Breast epithelium (tissue), 4 donors: Measurements from ENCODE around the gene GNB5. TPM values are rescaled to one million over a fixed set of nuclear protein-coding genes. Genes with fewer than 3 reads are reported as not detected.

Experiments used
- DNase-seq, 2 donors: peaks; one replicate each; pipeline ENCODE4 v3.0.0-alpha.2; 2019; ENCODE audit warnings: low spot score in 2 of 2
- H3K27ac ChIP-seq, 2 donors: fragments of 200-600 bp; sonication (generic) in 1 of 2; one replicate each; pipeline ENCODE4 v1.5.1; 2016 to 2019; ENCODE audit warnings: mild to moderate bottlenecking in 1 of 2
- H3K27me3 ChIP-seq, 2 donors: fragments of 200-600 bp; sonication (generic) in 1 of 2; one replicate each; pipeline versions ENCODE4 v1.5.1 to v1.6.0; 2017 to 2019; ENCODE audit warnings: control low read depth in 1 of 2, mild to moderate bottlenecking in 1 of 2
- H3K36me3 ChIP-seq: fragments of 200-600 bp; one replicate; pipeline ENCODE4 v1.5.1; 2019
- H3K4me1 ChIP-seq, 2 donors: fragments of 200-600 bp; sonication (generic); one replicate each; pipeline ENCODE4 v1.5.1; 2016 to 2019; ENCODE audit warnings: control low read depth in 1 of 2
- H3K4me3 ChIP-seq, 3 donors: fragments of 200-600 bp; sonication (generic); 1 replicate in 2 of 3; 2 replicates in 1 of 3; pipeline ENCODE4 v1.5.1; 2016 to 2019; ENCODE audit warnings: mild to moderate bottlenecking in 3 of 3, moderate library complexity in 2 of 3
- H3K9me3 ChIP-seq, 2 donors: fragments of 200-600 bp; sonication (generic) in 1 of 2; one replicate each; pipeline ENCODE4 v1.5.1; 2016 to 2019; ENCODE audit warnings: control low read depth in 1 of 2
- CTCF ChIP-seq, 3 donors: fragments of 450-650 bp; IDR thresholded peaks; one replicate each; pipeline ENCODE4 v1.5.1; 2016 to 2017; ENCODE audit warnings: antibody characterized with exemption in 3 of 3, mild to moderate bottlenecking in 3 of 3, moderate library complexity in 3 of 3
- POLR2A ChIP-seq: fragments of 450-650 bp; IDR thresholded peaks from one replicate; pipeline ENCODE4 v1.6.1; 2016; ENCODE audit warnings: antibody characterized with exemption, mild to moderate bottlenecking, moderate library complexity
- POLR2AphosphoS5 ChIP-seq, 3 donors: sonication (generic); formaldehyde crosslinking; IDR thresholded peaks; one replicate each; pipeline ENCODE4 v1.6.1; 2017; ENCODE audit warnings: antibody characterized with exemption in 3 of 3
- intact Hi-C: fragments of 100-400 bp; cut with DNase I; formaldehyde crosslinking; loops from one replicate; pipeline ENCODE4 v1.15.1; 2023; ENCODE audit warnings: low total_unique reads
- total RNA-seq, 3 donors: library from RNA; depleted of rRNA; stranded (reverse); fragments of >200 nt; gene quantifications; one replicate each; pipeline ENCODE4 v1.1.0, GENCODE V29; 2016

Gene GNB5
- total RNA-seq, 3 donors from 2014 or later: 18.9 to 43.9 (median 43.9) TPM

- TF ChIP-seq CTCF (IDR thresholded peaks at IDR 0.05): no peak
- TF ChIP-seq POLR2AphosphoS5 (IDR thresholded peaks at IDR 0.05): no peak
- TF ChIP-seq POLR2A: no peak
- Histone ChIP-seq H3K9me3 (no peaks in the 10 kb centered on the region), H3K4me3 (no peak overlapping the region), H3K4me1 (no peaks in the 10 kb centered on the region), H3K27me3 (no peaks in the 10 kb centered on the region), H3K36me3 (no peaks in the 10 kb centered on the region), H3K27ac (no peak overlapping the region)
- DNase-seq: no peak
- intact Hi-C loops: no loop called here
Observed at GRCh38 chr15:52234596-52235541, 43.7 kb upstream of the GNB5 start.

- TF ChIP-seq POLR2AphosphoS5 (IDR thresholded peaks at IDR 0.05): no peak
- TF ChIP-seq CTCF (IDR thresholded peaks at IDR 0.05): no peak
- no peak for TF ChIP-seq POLR2A
- no peaks in the 10 kb centered on the region for H3K36me3 ChIP-seq
- no peak for DNase-seq
- no peaks in the 10 kb centered on the region for H3K9me3 ChIP-seq
- H3K27me3 ChIP-seq: no peaks in the 10 kb centered on the region
- H3K27ac ChIP-seq: no peak overlapping the region
- intact Hi-C loops: no loop called here
- H3K4me1 ChIP-seq: no peaks in the 10 kb centered on the region
- no peak overlapping the region for H3K4me3 ChIP-seq
Observed at GRCh38 chr15:52233405-52233804, 42.2 kb upstream of the GNB5 start.

GRCh38 chr15:52232327-52232726, 41.1 kb upstream of the GNB5 start:
- no peak for DNase-seq
- Histone ChIP-seq H3K36me3 (no peaks in the 10 kb centered on the region), H3K27ac (no peak overlapping the region), H3K4me1 (no peaks in the 10 kb centered on the region), H3K27me3 (no peaks in the 10 kb centered on the region), H3K9me3 (no peaks in the 10 kb centered on the region), H3K4me3 (no peak overlapping the region)
- intact Hi-C loops: no loop called here
- TF ChIP-seq CTCF (IDR thresholded peaks at IDR 0.05) (no peak), POLR2A (no peak), POLR2AphosphoS5 (IDR thresholded peaks at IDR 0.05) (no peak)

- H3K27ac ChIP-seq: no peak overlapping the region
- no peaks in the 10 kb centered on the region for H3K36me3 ChIP-seq
- TF ChIP-seq CTCF (IDR thresholded peaks at IDR 0.05) (no peak), POLR2AphosphoS5 (IDR thresholded peaks at IDR 0.05) (no peak), POLR2A (no peak)
- no peak for DNase-seq
- H3K4me1 ChIP-seq: no peaks in the 10 kb centered on the region
- H3K27me3 ChIP-seq: no peaks in the 10 kb centered on the region
- H3K4me3 ChIP-seq: no peak overlapping the region
- H3K9me3 ChIP-seq: no peaks in the 10 kb centered on the region
- intact Hi-C loops: no loop called here
Observed at GRCh38 chr15:52230073-52230472, 38.9 kb upstream of the GNB5 start.

- Histone ChIP-seq H3K27ac (no peak overlapping the region), H3K4me3 (no peak overlapping the region), H3K36me3 (no peaks in the 10 kb centered on the region), H3K4me1 (no peaks in the 10 kb centered on the region), H3K27me3 (no peaks in the 10 kb centered on the region), H3K9me3 (no peaks in the 10 kb centered on the region)
- intact Hi-C loops: no loop called here
- no peak for TF ChIP-seq CTCF (IDR thresholded peaks at IDR 0.05)
- no peak for TF ChIP-seq POLR2AphosphoS5 (IDR thresholded peaks at IDR 0.05)
- no peak for TF ChIP-seq POLR2A
- no peak for DNase-seq
Observed at GRCh38 chr15:52228921-52229320, 37.7 kb upstream of the GNB5 start.
